Endothelial cell of umbilical vein (primary cell): ENCODE results near the gene PLEKHG4B.

Source experiments
- CTCF ChIP-seq, 2 donors: IDR thresholded peaks; 1 replicate in 1 of 2; 2 replicates in 1 of 2; pipeline ENCODE4 v1.5.1; 2011; ENCODE audit warnings: low read length in 2 of 2, mild to moderate bottlenecking in 2 of 2, moderate library complexity in 2 of 2, control low read depth in 1 of 2, inconsistent platforms in 1 of 2, low read depth in 1 of 2; ENCODE audit not compliant: insufficient read depth in 1 of 2; ENCODE audit errors: extremely low read depth in 1 of 2
- EZH2 ChIP-seq: IDR thresholded peaks from 2 replicates; pipeline ENCODE4 v1.6.1; 2012; ENCODE audit warnings: borderline replicate concordance, low read depth, mild to moderate bottlenecking, moderate library complexity, low read length, inconsistent platforms; ENCODE audit not compliant: severe bottlenecking
- GATA2 ChIP-seq: IDR thresholded peaks from 2 replicates; pipeline ENCODE4 v1.7.0; 2011; ENCODE audit warnings: low read depth, mild to moderate bottlenecking, moderate library complexity, mixed read lengths, low read length; ENCODE audit not compliant: insufficient read length, insufficient read depth
- JUN ChIP-seq: IDR thresholded peaks from 2 replicates; pipeline ENCODE4 v1.6.1; 2011; ENCODE audit warnings: borderline replicate concordance, low read depth; ENCODE audit not compliant: insufficient read length, insufficient read depth
- MAX ChIP-seq: IDR thresholded peaks from 2 replicates; pipeline ENCODE4 v1.6.1; 2011; ENCODE audit not compliant: insufficient read depth, insufficient read length
- POLR2A ChIP-seq: IDR thresholded peaks from 2 replicates; pipeline ENCODE4 v1.6.1; 2012; ENCODE audit warnings: low read depth, mild to moderate bottlenecking, control low read depth, low read length
- POLR2AphosphoS5 ChIP-seq: IDR thresholded peaks from 2 replicates; pipeline ENCODE4 v1.6.1; 2012; ENCODE audit warnings: low read depth, mild to moderate bottlenecking, control low read depth, low read length, moderate library complexity; ENCODE audit not compliant: insufficient read depth

- TF ChIP-seq CTCF (IDR thresholded peaks at IDR 0.05; ENCODE audit: extremely low read depth in 1 of 2, insufficient read depth in 1 of 2, low read depth in 1 of 2, low read length in 2 of 2): no peak
- no peak for TF ChIP-seq POLR2AphosphoS5
- no peak for TF ChIP-seq EZH2
- TF ChIP-seq POLR2A: no peak
- no peak for TF ChIP-seq JUN
- no peak for TF ChIP-seq MAX
- TF ChIP-seq GATA2: no peak
Measured at GRCh38 chr5:110270-110888, 18.4 kb downstream of the PLEKHG4B start.
